ENCODE measurements around the gene MRM3. TPM values are rescaled to one million over a fixed set of nuclear protein-coding genes. Genes with fewer than 3 reads are reported as not detected.

MRM3 gene
- total RNA-seq, 1 donor from 2014 or later: 18.7 TPM

DNA sequence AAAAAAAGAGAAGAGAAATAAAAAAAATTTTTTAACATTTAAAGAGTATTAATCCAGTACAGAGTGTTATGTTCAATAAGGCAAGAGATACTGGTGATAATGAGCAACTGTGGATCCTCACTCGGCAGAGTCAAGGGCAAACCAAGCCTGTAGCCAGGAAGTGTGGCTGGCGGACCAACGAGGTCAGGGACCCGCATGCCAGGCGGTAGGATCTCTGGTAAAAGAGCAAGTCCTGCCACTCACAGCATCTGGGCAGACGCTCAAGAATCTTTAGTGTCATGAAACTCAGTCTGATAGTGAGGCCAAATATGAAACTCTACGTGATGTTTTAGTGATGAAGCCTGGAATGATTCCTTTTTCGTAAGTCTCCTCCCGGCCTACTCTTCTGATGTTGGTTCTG is 21.8 kb upstream of the MRM3 start:
- Histone ChIP-seq H3K9me3 (replicated peaks) (no peaks in the 10 kb centered on the region), H3K4me3 (no peak overlapping the region), H3K27ac (replicated peaks) (peak overlapping the region; percentile 68), H3K36me3 (peaks cover 64% of the 10 kb centered on the region), H3K27me3 (ENCODE audit: low read depth) (no peaks in the 10 kb centered on the region), H3K4me1 (peaks cover 18% of the 10 kb centered on the region)
- peak; percentile 49 for DNase-seq
- TF ChIP-seq, protein P1, sequence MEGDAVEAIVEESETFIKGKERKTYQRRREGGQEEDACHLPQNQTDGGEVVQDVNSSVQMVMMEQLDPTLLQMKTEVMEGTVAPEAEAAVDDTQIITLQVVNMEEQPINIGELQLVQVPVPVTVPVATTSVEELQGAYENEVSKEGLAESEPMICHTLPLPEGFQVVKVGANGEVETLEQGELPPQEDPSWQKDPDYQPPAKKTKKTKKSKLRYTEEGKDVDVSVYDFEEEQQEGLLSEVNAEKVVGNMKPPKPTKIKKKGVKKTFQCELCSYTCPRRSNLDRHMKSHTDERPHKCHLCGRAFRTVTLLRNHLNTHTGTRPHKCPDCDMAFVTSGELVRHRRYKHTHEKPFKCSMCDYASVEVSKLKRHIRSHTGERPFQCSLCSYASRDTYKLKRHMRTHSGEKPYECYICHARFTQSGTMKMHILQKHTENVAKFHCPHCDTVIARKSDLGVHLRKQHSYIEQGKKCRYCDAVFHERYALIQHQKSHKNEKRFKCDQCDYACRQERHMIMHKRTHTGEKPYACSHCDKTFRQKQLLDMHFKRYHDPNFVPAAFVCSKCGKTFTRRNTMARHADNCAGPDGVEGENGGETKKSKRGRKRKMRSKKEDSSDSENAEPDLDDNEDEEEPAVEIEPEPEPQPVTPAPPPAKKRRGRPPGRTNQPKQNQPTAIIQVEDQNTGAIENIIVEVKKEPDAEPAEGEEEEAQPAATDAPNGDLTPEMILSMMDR (IDR thresholded peaks at IDR 0.05; ENCODE audit: borderline replicate concordance): no peak
- intact Hi-C loops (cut with micrococcal nuclease): no loop called here

DNA sequence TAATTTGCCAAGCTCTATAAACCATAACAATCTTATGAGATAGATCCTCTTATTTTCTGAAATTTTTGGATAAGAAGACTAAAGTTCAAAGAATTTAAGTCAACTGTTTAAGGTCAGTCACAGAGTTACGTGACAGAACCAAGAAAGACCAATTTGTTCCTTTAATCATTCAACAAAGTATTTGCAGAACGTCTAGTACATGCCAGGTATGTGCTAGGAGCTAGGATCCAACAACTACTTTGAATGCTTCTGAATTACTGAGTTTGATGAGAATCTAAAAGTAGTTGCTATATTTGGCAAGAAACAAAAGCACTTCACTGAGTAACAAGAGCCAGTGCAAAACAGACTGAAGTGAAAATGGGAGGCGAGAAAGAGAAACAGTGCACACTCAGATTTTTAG is 15.1 kb upstream of the MRM3 start:
- TF ChIP-seq, protein P1 (IDR thresholded peaks at IDR 0.05; ENCODE audit: borderline replicate concordance): no peak
- DNase-seq: no peak
- intact Hi-C loops (cut with micrococcal nuclease): no loop called here
- no peaks in the 10 kb centered on the region for H3K9me3 ChIP-seq (replicated peaks)
- peaks cover 84% of the 10 kb centered on the region for H3K36me3 ChIP-seq
- H3K27me3 ChIP-seq (ENCODE audit: low read depth): no peaks in the 10 kb centered on the region
- H3K4me3 ChIP-seq: no peak overlapping the region
- H3K27ac ChIP-seq (replicated peaks): peak overlapping the region; percentile 27
- H3K4me1 ChIP-seq: no peaks in the 10 kb centered on the region

DNA sequence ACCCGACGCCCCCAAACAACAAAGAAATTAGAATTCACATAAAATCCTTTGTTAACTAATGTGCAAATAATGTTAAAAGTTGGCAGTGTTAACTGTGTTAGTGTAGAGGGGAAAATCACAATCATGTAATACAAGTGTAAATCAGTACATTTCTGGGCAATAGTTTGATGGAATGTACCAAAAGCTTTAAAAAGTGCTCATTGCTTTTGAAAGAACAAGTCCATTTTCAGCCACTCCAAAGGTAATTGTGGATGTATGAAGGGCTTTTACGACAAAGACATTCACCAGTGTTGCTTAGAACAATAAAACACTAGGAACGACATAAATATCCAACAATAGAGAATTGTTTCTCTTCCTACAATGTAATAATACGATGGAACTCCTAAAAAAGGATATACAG is 9.1 kb upstream of the MRM3 start:
- no peaks in the 10 kb centered on the region for H3K27me3 ChIP-seq (ENCODE audit: low read depth)
- TF ChIP-seq, protein P1 (IDR thresholded peaks at IDR 0.05; ENCODE audit: borderline replicate concordance): no peak
- no peak overlapping the region for H3K27ac ChIP-seq (replicated peaks)
- H3K36me3 ChIP-seq: peaks cover 82% of the 10 kb centered on the region
- H3K4me1 ChIP-seq: no peaks in the 10 kb centered on the region
- DNase-seq: no peak
- H3K9me3 ChIP-seq (replicated peaks): no peaks in the 10 kb centered on the region
- intact Hi-C loops (cut with micrococcal nuclease): no loop called here
- H3K4me3 ChIP-seq: no peak overlapping the region

GRCh38 chr17:773467-774312 is 8.5 kb upstream of the MRM3 start:
- DNase-seq: no peak
- peaks cover 88% of the 10 kb centered on the region for H3K36me3 ChIP-seq
- no peaks in the 10 kb centered on the region for H3K27me3 ChIP-seq (ENCODE audit: low read depth)
- no peak overlapping the region for H3K4me3 ChIP-seq
- TF ChIP-seq, protein P1 (IDR thresholded peaks at IDR 0.05; ENCODE audit: borderline replicate concordance): no peak
- H3K9me3 ChIP-seq (replicated peaks): no peaks in the 10 kb centered on the region
- intact Hi-C loops (cut with micrococcal nuclease): no loop called here
- no peaks in the 10 kb centered on the region for H3K4me1 ChIP-seq
- no peak overlapping the region for H3K27ac ChIP-seq (replicated peaks)

- TF ChIP-seq, protein P1 (IDR thresholded peaks at IDR 0.05; ENCODE audit: borderline replicate concordance): no peak
- Histone ChIP-seq H3K4me1 (no peaks in the 10 kb centered on the region), H3K4me3 (no peak overlapping the region), H3K36me3 (peaks cover 88% of the 10 kb centered on the region), H3K9me3 (replicated peaks) (no peaks in the 10 kb centered on the region), H3K27ac (replicated peaks) (no peak overlapping the region), H3K27me3 (ENCODE audit: low read depth) (no peaks in the 10 kb centered on the region)
- intact Hi-C loops (cut with micrococcal nuclease): no loop called here
- DNase-seq: no peak
Measured at GRCh38 chr17:774313-774584, 7.9 kb upstream of the MRM3 start.

Data from left ventricle myocardium inferior (tissue), 1 donor.